H1 (cell line): ENCODE results near the gene TTC34. TPM values are rescaled to one million over a fixed set of nuclear protein-coding genes. Genes with fewer than 3 reads are reported as not detected.
"Not testable (repeated sequence)": the region's sequence is repeated elsewhere in the genome, so short reads cannot be mapped to it uniquely, and the experiment has no call there.

Source experiments
- CTCF ChIA-PET: fragments of 300-600 bp; sonication (Branson Sonifier 250); formaldehyde crosslinking; loops from one replicate; lab custom pipeline; 2021; ENCODE audit not compliant: partially characterized antibody; lab: Charles Lee
- POLR2A ChIA-PET: fragments of 300-600 bp; sonication (Branson Sonifier 250); formaldehyde crosslinking; loops from one replicate; lab custom pipeline; 2021; ENCODE audit warnings: inconsistent platforms; ENCODE audit not compliant: partially characterized antibody; lab: Charles Lee
- DNase-seq, 2 experiments: peaks; one replicate each; pipeline versions ENCODE4 v3.0.0 to v3.0.0-alpha.2; 2010 to 2022; ENCODE audit warnings: low spot score in 2 of 2, low read depth in 1 of 2, mixed read lengths in 1 of 2
- FAIRE-seq: peaks from 2 replicates; lab custom pipeline; 2011; peaks lifted over from hg19 to GRCh38; lab: Jason Lieb, UNC
- H2AFZ ChIP-seq: 2 replicates; pipeline ENCODE4 v1.8.1; 2012; ENCODE audit warnings: low read length, inconsistent platforms
- H2AK5ac ChIP-seq: 2 replicates; pipeline ENCODE4 v1.6.1; 2013; ENCODE audit warnings: low read depth, low read length
- H2BK120ac ChIP-seq: replicated peaks from 2 replicates; pipeline ENCODE3; 2013; ENCODE audit warnings: low read depth, low read length, inconsistent platforms
- H2BK12ac ChIP-seq: 2 replicates; pipeline ENCODE4 v1.6.1; 2013; ENCODE audit warnings: low read depth, low read length
- H2BK15ac ChIP-seq: 2 replicates; pipeline ENCODE4 v1.6.1; 2013; ENCODE audit warnings: low read length
- H2BK20ac ChIP-seq: 2 replicates; pipeline ENCODE4 v1.6.1; 2013; ENCODE audit warnings: low read length
- H2BK5ac ChIP-seq: 2 replicates; pipeline ENCODE4 v1.6.1; 2013; ENCODE audit warnings: low read depth, low read length
- H3K14ac ChIP-seq: 2 replicates; pipeline ENCODE4 v1.6.1; 2013; ENCODE audit warnings: inconsistent platforms; ENCODE audit not compliant: insufficient read length
- H3K18ac ChIP-seq: 2 replicates; pipeline ENCODE4 v1.6.1; 2013; ENCODE audit warnings: low read length; ENCODE audit errors: extremely low read depth
- H3K23ac ChIP-seq: 2 replicates; pipeline ENCODE4 v1.6.1; 2013; ENCODE audit warnings: inconsistent platforms; ENCODE audit not compliant: insufficient read length
- H3K23me2 ChIP-seq: 2 replicates; pipeline ENCODE4 v1.6.1; 2013; ENCODE audit warnings: low read depth, low read length
- H3K27ac ChIP-seq: 2 replicates; pipeline ENCODE4 v1.6.1; 2011; ENCODE audit warnings: low read depth, low read length, inconsistent platforms
- H3K27me3 ChIP-seq, 4 experiments: replicated peaks in 1 of 4; 1 replicate in 1 of 4; 2 replicates in 3 of 4; pipeline versions ENCODE4 v1.6.1 to v1.8.1; 2011 to 2013; ENCODE audit warnings: low read length in 3 of 4, mild to moderate bottlenecking in 3 of 4, inconsistent platforms in 2 of 4, mixed read lengths in 2 of 4, moderate library complexity in 1 of 4; ENCODE audit not compliant: control insufficient read depth in 3 of 4, insufficient read depth in 3 of 4; ENCODE audit errors: extremely low read depth in 1 of 4
- H3K36me3 ChIP-seq, 4 experiments: 2 replicates each; pipeline versions ENCODE4 v1.6.1 to v1.8.1; 2011 to 2013; ENCODE audit warnings: mild to moderate bottlenecking in 4 of 4, low read length in 3 of 4, moderate library complexity in 2 of 4, control low read depth in 1 of 4, inconsistent platforms in 1 of 4; ENCODE audit not compliant: insufficient read depth in 4 of 4, control insufficient read depth in 2 of 4
- H3K4ac ChIP-seq: replicated peaks from 2 replicates; pipeline ENCODE3; 2013; ENCODE audit warnings: low read length, low read depth, mixed read lengths, inconsistent platforms; ENCODE audit not compliant: insufficient read length
- H3K4me1 ChIP-seq, 4 experiments: replicated peaks in 1 of 4; 1 replicate in 1 of 4; 2 replicates in 3 of 4; pipeline versions ENCODE4 v1.6.1 to v1.8.1; 2011 to 2013; ENCODE audit warnings: low read length in 3 of 4, inconsistent platforms in 2 of 4, mixed read lengths in 1 of 4; ENCODE audit not compliant: insufficient read depth in 4 of 4, control insufficient read depth in 3 of 4
- H3K4me2 ChIP-seq, 2 experiments: 2 replicates each; pipeline versions ENCODE4 v1.6.1 to v1.8.1; 2011 to 2013; ENCODE audit warnings: low read depth in 2 of 2, low read length in 2 of 2, control low read depth in 1 of 2, inconsistent platforms in 1 of 2, mild to moderate bottlenecking in 1 of 2; ENCODE audit not compliant: insufficient read depth in 1 of 2
- H3K4me3 ChIP-seq, 4 experiments: fragments of 200-600, 300-600 bp in 1 of 4; sonication (generic), shearing (Covaris generic), sonication (Bioruptor Twin) in 1 of 4; 2 replicates each; pipeline versions ENCODE4 v1.5.1 to v1.8.1; 2011 to 2016; ENCODE audit warnings: low read length in 4 of 4, low read depth in 3 of 4, control low read depth in 2 of 4, inconsistent platforms in 2 of 4, mild to moderate bottlenecking in 2 of 4, mixed read lengths in 1 of 4, moderate library complexity in 1 of 4; ENCODE audit not compliant: insufficient read depth in 2 of 4; ENCODE audit errors: extremely low read depth in 1 of 4
- H3K56ac ChIP-seq: replicated peaks from 2 replicates; pipeline ENCODE3; 2013; ENCODE audit warnings: low read depth, mild to moderate bottlenecking, mixed read lengths, low read length, inconsistent platforms; ENCODE audit not compliant: insufficient read length
- H3K79me1 ChIP-seq: 2 replicates; pipeline ENCODE4 v1.6.1; 2013; ENCODE audit warnings: low read depth, low read length, control low read depth
- H3K79me2 ChIP-seq, 2 experiments: 2 replicates each; pipeline versions ENCODE4 v1.6.1 to v1.8.1; 2012 to 2013; ENCODE audit warnings: low read length in 2 of 2, mild to moderate bottlenecking in 2 of 2, inconsistent platforms in 1 of 2; ENCODE audit not compliant: insufficient read depth in 2 of 2, control insufficient read depth in 1 of 2
- H3K9ac ChIP-seq, 4 experiments: replicated peaks in 1 of 4; 1 replicate in 1 of 4; 2 replicates in 3 of 4; pipeline versions ENCODE4 v1.6.1 to v1.8.1; 2011 to 2013; ENCODE audit warnings: low read depth in 3 of 4, low read length in 3 of 4, control low read depth in 2 of 4, mild to moderate bottlenecking in 2 of 4, moderate library complexity in 2 of 4, inconsistent platforms in 1 of 4; ENCODE audit errors: extremely low read depth in 1 of 4
- H3K9me3 ChIP-seq, 2 experiments: 2 replicates each; pipeline versions ENCODE4 v1.6.1 to v1.8.1; 2012 to 2013; ENCODE audit warnings: mild to moderate bottlenecking in 2 of 2, moderate library complexity in 2 of 2, control low read depth in 1 of 2, inconsistent platforms in 1 of 2, low read depth in 1 of 2, low read length in 1 of 2, mixed read lengths in 1 of 2; ENCODE audit not compliant: insufficient read depth in 2 of 2
- H4K20me1 ChIP-seq, 2 experiments: replicated peaks in 1 of 2; 2 replicates each; pipeline versions ENCODE3 to v1.8.1; 2011 to 2013; ENCODE audit warnings: inconsistent platforms in 2 of 2, low read length in 2 of 2, mild to moderate bottlenecking in 1 of 2; ENCODE audit not compliant: insufficient read depth in 2 of 2, control insufficient read depth in 1 of 2
- H4K5ac ChIP-seq: 2 replicates; pipeline ENCODE4 v1.6.1; 2013; ENCODE audit warnings: low read length, low read depth, mixed read lengths, inconsistent platforms; ENCODE audit not compliant: insufficient read length
- H4K8ac ChIP-seq: 2 replicates; pipeline ENCODE4 v1.8.0; 2013; ENCODE audit warnings: mild to moderate bottlenecking, moderate library complexity, low read length, inconsistent platforms; ENCODE audit not compliant: insufficient read depth; ENCODE audit errors: extremely low read depth
- H4K91ac ChIP-seq: replicated peaks from 2 replicates; pipeline ENCODE3; 2013; ENCODE audit warnings: low read length, mixed read lengths, inconsistent platforms; ENCODE audit not compliant: insufficient read length
- WGBS, 2 experiments: shearing (Covaris generic) in 1 of 2; methylation state at CpG; one replicate each; pipeline versions ENCODE4 v1.1.6 to v1.1.7; 2013 to 2015; ENCODE audit warnings: low lambda C conversion rate in 2 of 2, mixed read lengths in 2 of 2, inconsistent platforms in 1 of 2, low coverage in 1 of 2, missing lambda C conversion rate in 1 of 2; ENCODE audit not compliant: insufficient replicate concordance in 2 of 2, insufficient coverage in 1 of 2, insufficient read length in 1 of 2; ENCODE audit errors: extremely low coverage in 1 of 2, missing lambda C conversion rate in 1 of 2; 5-methylcytosine and 5-hydroxymethylcytosine counted together
- polyA plus RNA-seq, 7 experiments: library from polyadenylated mRNA; depleted of rRNA in 3 of 7; stranded (reverse) in 5 of 7; unstranded in 2 of 7; fragments of >200 nt in 5 of 7; fragments of 200-250 nt in 2 of 7; gene quantifications; 1 replicate in 5 of 7; 2 replicates in 1 of 7; 4 replicates in 1 of 7; pipeline versions ENCODE4 v1.2.1 to v1.2.3, GENCODE V29; 2011 to 2013; ENCODE audit warnings: missing spikeins in 2 of 7, mixed read lengths in 2 of 7
- total RNA-seq: library from RNA; stranded (reverse); fragmentation: NEBNext Ultra II Directional; extraction: Animal tissue kit (Norgen Biotek cat#: 25700); gene quantifications from 2 replicates; pipeline ENCODE4 v1.2.1, GENCODE V29; 2021

The TTC34 gene
- total and polyA plus RNA-seq, 2 of the 8 experiments (the other 6 are each of a cell fraction or from before 2014, with no cell fraction given): 0.23 to 0.50 TPM

DNA sequence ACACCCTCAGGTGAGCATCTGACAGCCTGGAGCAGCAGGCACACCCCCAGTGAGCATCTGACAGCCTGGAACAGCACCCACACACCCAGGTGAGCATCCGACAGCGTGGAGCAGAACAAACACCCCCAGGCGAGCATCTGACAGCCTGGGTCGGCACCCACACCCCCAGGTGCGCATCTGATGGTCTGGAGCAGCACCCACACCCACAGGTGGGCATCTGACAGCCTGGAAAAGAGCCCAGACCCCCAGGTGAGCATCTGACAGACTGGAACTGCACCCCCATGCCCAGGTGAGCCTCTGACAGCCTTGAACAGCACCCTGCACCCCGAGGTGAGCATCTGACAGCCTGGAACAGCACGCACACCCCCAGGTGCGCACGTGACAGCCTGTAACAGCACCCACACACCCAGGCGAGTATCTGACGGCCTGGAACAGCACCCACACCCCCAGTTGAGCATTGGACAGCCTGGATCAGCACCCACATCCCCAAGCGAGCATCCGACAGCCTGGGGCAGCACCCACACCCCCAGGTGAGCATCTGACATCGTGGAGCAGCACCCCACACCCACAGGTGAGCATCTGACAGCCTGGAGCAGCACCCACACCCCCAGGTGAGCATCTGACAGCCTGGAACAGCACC is 51.3 kb downstream of the TTC34 start:
- FAIRE-seq, CTCF ChIA-PET: not testable (repeated sequence)
- 62% methylated on average over 14 of the region's 14 CpGs; no CpG with 5 or more reads in 1 of the 2 experiments for WGBS, 2 experiments

DNA sequence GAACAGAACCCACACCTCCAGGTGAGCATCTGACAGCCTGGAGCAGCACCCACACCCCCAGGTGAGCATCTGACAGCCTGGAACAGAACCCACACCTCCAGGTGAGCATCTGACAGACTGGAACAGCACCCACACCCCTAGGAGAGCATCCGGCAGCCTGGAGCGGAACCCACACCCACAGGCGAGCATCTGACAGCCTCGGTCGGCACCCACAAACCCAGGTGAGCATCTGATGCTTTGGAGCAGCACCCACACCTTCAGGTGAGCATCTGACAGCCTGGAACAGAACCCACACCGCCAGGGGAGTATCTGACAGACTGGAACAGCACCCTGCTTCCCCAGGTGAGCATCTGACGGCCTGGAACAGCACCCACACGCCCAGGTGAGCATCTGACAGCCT is 52.9 kb downstream of the TTC34 start:
- H4K8ac ChIP-seq, H2BK120ac ChIP-seq, DNase-seq, H3K79me1 ChIP-seq, H3K79me2 ChIP-seq, CTCF ChIA-PET, H2BK15ac ChIP-seq, H4K5ac ChIP-seq, H3K18ac ChIP-seq, H2BK5ac ChIP-seq, H2BK12ac ChIP-seq, H3K4me3 ChIP-seq, H2AK5ac ChIP-seq, H3K23ac ChIP-seq, H2AFZ ChIP-seq, H3K36me3 ChIP-seq, POLR2A ChIA-PET, H3K4me1 ChIP-seq, H3K14ac ChIP-seq, H4K20me1 ChIP-seq, H3K56ac ChIP-seq, H3K27ac ChIP-seq, H3K23me2 ChIP-seq, H4K91ac ChIP-seq, FAIRE-seq, H3K4ac ChIP-seq, H3K27me3 ChIP-seq, H3K9ac ChIP-seq, H2BK20ac ChIP-seq, H3K4me2 ChIP-seq: not testable (repeated sequence)
- peaks cover 6 to 34% of the 10 kb centered on the region in 2 experiments; a peak in 3 of 4 replicates for H3K9me3 ChIP-seq
- WGBS, 2 experiments: 70% methylated on average over 4 of the region's 8 CpGs; no CpG with 5 or more reads in 1 of the 2 experiments

More for the DNA sequence above, 51.3 kb downstream of the TTC34 start:
- H4K8ac ChIP-seq, H3K4me2 ChIP-seq, H3K9ac ChIP-seq, DNase-seq, H2BK12ac ChIP-seq, H3K4ac ChIP-seq, H4K5ac ChIP-seq, H2BK15ac ChIP-seq, H3K79me1 ChIP-seq, H3K23ac ChIP-seq, H3K23me2 ChIP-seq, POLR2A ChIA-PET, H3K27ac ChIP-seq, H3K4me1 ChIP-seq, H2BK20ac ChIP-seq, H3K27me3 ChIP-seq, H3K79me2 ChIP-seq, H2BK5ac ChIP-seq, H3K36me3 ChIP-seq, H2BK120ac ChIP-seq, H3K4me3 ChIP-seq, H4K20me1 ChIP-seq, H3K18ac ChIP-seq, H4K91ac ChIP-seq, H2AK5ac ChIP-seq, H3K14ac ChIP-seq, H3K56ac ChIP-seq, H2AFZ ChIP-seq: not testable (repeated sequence)
- H3K9me3 ChIP-seq: peaks cover 6 to 39% of the 10 kb centered on the region in 2 experiments; a peak in 3 of 4 replicates
